Activated CD8-positive, alpha-beta T cell treated with anti-CD3 and anti-CD28 coated beads for 36 hours (primary cell): Measurements from ENCODE around the gene CCR5. TPM values are rescaled to one million over a fixed set of nuclear protein-coding genes. Genes with fewer than 3 reads are reported as not detected.
"Not testable (repeated sequence)": the region's sequence is repeated elsewhere in the genome, so short reads cannot be mapped to it uniquely, and the experiment has no call there.

Source experiments
- ATAC-seq: fragments of 200-7000 bp; cut with Tn5 transposase; one replicate; pipeline ENCODE4 v1.10.0; 2021; ENCODE audit warnings: mild to moderate bottlenecking, moderate library complexity
- CTCF ChIA-PET: fragments of 350-600 bp; sonication (Branson Sonifier 250); formaldehyde crosslinking; loops from one replicate; lab custom pipeline; 2021; ENCODE audit warnings: antibody characterized with exemption; lab: Charles Lee
- POLR2A ChIA-PET: fragments of 350-600 bp; sonication (Branson Sonifier 250); formaldehyde crosslinking; loops from one replicate; lab custom pipeline; 2021; ENCODE audit warnings: antibody characterized with exemption; lab: Charles Lee
- DNase-seq: peaks from one replicate; pipeline ENCODE4 v3.0.0-alpha.2; 2020
- H3K27ac Mint-ChIP-seq: one replicate; pipeline ENCODE4 v1.8.0; 2021; ENCODE audit warnings: mild to moderate bottlenecking, mixed read lengths
- H3K27me3 Mint-ChIP-seq: one replicate; pipeline ENCODE4 v1.8.0; 2021; ENCODE audit warnings: mixed read lengths
- H3K36me3 Mint-ChIP-seq: one replicate; pipeline ENCODE4 v1.8.0; 2021; ENCODE audit warnings: low read depth, mixed read lengths
- H3K4me1 Mint-ChIP-seq: one replicate; pipeline ENCODE4 v1.8.0; 2021; ENCODE audit warnings: low read depth, mixed read lengths
- H3K4me3 Mint-ChIP-seq: one replicate; pipeline ENCODE4 v1.8.0; 2021; ENCODE audit warnings: mild to moderate bottlenecking, moderate library complexity, mixed read lengths
- H3K9me3 Mint-ChIP-seq: one replicate; pipeline ENCODE4 v1.8.0; 2021; ENCODE audit warnings: mixed read lengths
- CTCF ChIP-seq: fragments of 200-600 bp; IDR thresholded peaks from one replicate; pipeline ENCODE4 v1.8.0; 2022; ENCODE audit warnings: antibody characterized with exemption, mild to moderate bottlenecking
- intact Hi-C: fragments of 100-400 bp; cut with micrococcal nuclease; formaldehyde crosslinking; loops from one replicate; pipeline ENCODE4 v1.10.0; 2022
- total RNA-seq, 2 experiments: library from RNA; stranded (reverse); gene quantifications; one replicate each; pipeline ENCODE4 v1.2.3, GENCODE V29; 2021

The CCR5 gene
- 1 to 10 TPM; 1.7 to 2.2 TPM for total RNA-seq

- Mint-ChIP-seq H3K4me1 (peaks cover 58% of the 10 kb centered on the region), H3K27me3 (peaks cover 12% of the 10 kb centered on the region)
- POLR2A ChIA-PET = interaction anchor here (1.3 to 3.8 kb wide), 7 partner anchors 11 to 420 kb away, joined by 3 to 25 read pairs (median 12); partner anchors contain the start of gene CCR1
Measured at GRCh38 chr3:46370839-46371518, at the start of gene CCR5. CCR5 (plus strand) TSS chr3:46370946; CDS start chr3:46372903, 1,957 bp downstream.

GRCh38 chr3:46321461-46322104, 49.2 kb upstream of the CCR5 start:
- H3K27ac Mint-ChIP-seq = no peak overlapping the region
- ATAC-seq (no peak), DNase-seq (no peak)
- no peaks in the 10 kb centered on the region for H3K4me1 Mint-ChIP-seq
- H3K9me3 Mint-ChIP-seq = peaks cover 8% of the 10 kb centered on the region
- peaks cover 4% of the 10 kb centered on the region for H3K27me3 Mint-ChIP-seq
- no peak for TF ChIP-seq CTCF
- intact Hi-C loops = no loop called here
- CTCF ChIA-PET = interaction anchor here (1.1 to 1.8 kb wide), 3 partner anchors 14 to 57 kb away, joined by 3 to 8 read pairs (median 6); no protein-coding TSS in a partner anchor
- no peak overlapping the region for H3K4me3 Mint-ChIP-seq
- POLR2A ChIA-PET = no interaction called here
- H3K36me3 Mint-ChIP-seq = no peaks in the 10 kb centered on the region

More at GRCh38 chr3:46370839-46371518, at the start of gene CCR5:
- H3K9me3 Mint-ChIP-seq = no peaks in the 10 kb centered on the region
- TF ChIP-seq CTCF = no peak
- intact Hi-C loops = loop anchor here (5.0 to 10.0 kb wide), 5 partner anchors 79 to 426 kb away; partner anchors contain the start of genes CCR1 and CXCR6
- H3K36me3 Mint-ChIP-seq = no peaks in the 10 kb centered on the region
- DNase-seq = peak; percentile 55
- H3K27ac Mint-ChIP-seq = peak within 1 kb of the TSS; percentile 84
- CTCF ChIA-PET = interaction anchor here (0.9 to 10.3 kb wide), 27 partner anchors 11 to 432 kb away, joined by 3 to 156 read pairs (median 10); partner anchors contain the start of genes CCR1, CCR2, CCR5AS and CCRL2
- peak within 1 kb of the TSS; percentile 54 for H3K4me3 Mint-ChIP-seq
- peak; percentile 54 for ATAC-seq

- no peak overlapping the region for H3K4me3 Mint-ChIP-seq
- TF ChIP-seq CTCF = no peak
- intact Hi-C loops = no loop called here
- H3K36me3 Mint-ChIP-seq = no peaks in the 10 kb centered on the region
- no peak overlapping the region for H3K27ac Mint-ChIP-seq
- peaks cover 4% of the 10 kb centered on the region for H3K27me3 Mint-ChIP-seq
- H3K4me1 Mint-ChIP-seq = no peaks in the 10 kb centered on the region
- ChIA-PET POLR2A (interaction anchor here (0.7 to 1.3 kb wide), 2 partner anchors 45 to 101 kb away, joined by 3 read pairs; no protein-coding TSS in a partner anchor), CTCF (interaction anchor here (1.0 to 2.3 kb wide), 2 partner anchors 42 to 48 kb away, joined by 3 to 8 read pairs; no protein-coding TSS in a partner anchor)
- ATAC-seq (no peak), DNase-seq (no peak)
- H3K9me3 Mint-ChIP-seq = no peaks in the 10 kb centered on the region
Measured at GRCh38 chr3:46324036-46324435, 46.7 kb upstream of the CCR5 start.

GRCh38 chr3:46325645-46326300, 45.0 kb upstream of the CCR5 start:
- peaks cover 4% of the 10 kb centered on the region for H3K27me3 Mint-ChIP-seq
- no peak overlapping the region for H3K27ac Mint-ChIP-seq
- no peak for TF ChIP-seq CTCF
- no peaks in the 10 kb centered on the region for H3K36me3 Mint-ChIP-seq
- H3K4me3 Mint-ChIP-seq = no peak overlapping the region
- no peaks in the 10 kb centered on the region for H3K4me1 Mint-ChIP-seq
- H3K9me3 Mint-ChIP-seq = no peaks in the 10 kb centered on the region
- CTCF ChIA-PET = no interaction called here
- DNase-seq (no peak), ATAC-seq (no peak)
- intact Hi-C loops = no loop called here
- POLR2A ChIA-PET = no interaction called here

GRCh38 chr3:46330676-46331075, 40.1 kb upstream of the CCR5 start:
- H3K36me3 Mint-ChIP-seq, CTCF ChIA-PET, DNase-seq, intact Hi-C loops, H3K4me3 Mint-ChIP-seq, ATAC-seq, POLR2A ChIA-PET, H3K4me1 Mint-ChIP-seq, H3K9me3 Mint-ChIP-seq, H3K27me3 Mint-ChIP-seq, H3K27ac Mint-ChIP-seq: not testable (repeated sequence)
